Tibial artery (tissue), 4 donors: ENCODE results near the gene STARD5.

ENCODE experiments used
- DNase-seq, 2 donors: peaks; one replicate each; pipeline ENCODE4 v3.0.0-alpha.2; 2019
- H3K27ac ChIP-seq, 2 donors: fragments of 200-600 bp; sonication (generic) in 1 of 2; 1 replicate in 1 of 2; 2 replicates in 1 of 2; pipeline ENCODE4 v1.5.1; 2018 to 2019; ENCODE audit warnings: mild to moderate bottlenecking in 1 of 2
- H3K27me3 ChIP-seq, 2 donors: fragments of 200-600 bp; sonication (generic) in 1 of 2; one replicate each; pipeline versions ENCODE4 v1.5.1 to v1.6.0; 2016 to 2019
- H3K36me3 ChIP-seq, 3 donors: fragments of 200-600 bp; sonication (generic) in 2 of 3; one replicate each; pipeline ENCODE4 v1.5.1; 2016 to 2019; ENCODE audit warnings: mild to moderate bottlenecking in 2 of 3
- H3K4me1 ChIP-seq, 4 donors: fragments of 200-600 bp; sonication (generic) in 2 of 4; 1 replicate in 3 of 4; 2 replicates in 1 of 4; pipeline ENCODE4 v1.5.1; 2016 to 2019
- H3K4me3 ChIP-seq, 2 donors: fragments of 200-600 bp; sonication (generic) in 1 of 2; 1 replicate in 1 of 2; 2 replicates in 1 of 2; pipeline ENCODE4 v1.5.1; 2018 to 2019; ENCODE audit warnings: mild to moderate bottlenecking in 2 of 2
- H3K9me3 ChIP-seq, 3 donors: fragments of 200-600 bp; sonication (generic) in 1 of 3; one replicate each; pipeline ENCODE4 v1.5.1; 2016 to 2019
- intact Hi-C: fragments of 100-400 bp; cut with DNase I; formaldehyde crosslinking; loops from one replicate; pipeline ENCODE4 v1.15.0; 2023; ENCODE audit warnings: low total_unique reads
- TF ChIP-seq, protein P1 (sequence below), 2 experiments: fragments of 200-600 bp in 1 of 2; fragments of 450-650 bp in 1 of 2; IDR thresholded peaks; one replicate each; pipeline ENCODE4 v1.5.1; 2017 to 2019; ENCODE audit warnings: antibody characterized with exemption in 2 of 2, mild to moderate bottlenecking in 1 of 2, moderate library complexity in 1 of 2

STARD5 gene

DNA sequence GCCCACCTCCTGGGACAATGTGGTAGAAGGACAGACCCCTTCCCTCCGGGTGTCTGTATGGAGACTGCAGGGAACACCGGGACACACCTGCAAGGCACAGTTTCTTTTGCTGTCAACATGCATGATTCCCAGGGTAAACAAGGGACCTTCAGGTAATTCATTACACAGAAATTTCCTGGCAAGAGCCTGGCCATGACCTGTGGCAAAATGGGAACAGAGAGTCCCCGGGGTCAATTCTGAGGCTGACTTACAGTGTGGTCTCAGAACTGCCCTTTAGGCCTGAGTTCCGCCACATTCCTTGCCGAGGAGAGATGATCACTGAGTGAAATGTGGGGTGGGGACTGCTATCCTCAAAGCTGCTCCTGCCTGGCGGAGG, 6.3 kb downstream of the STARD5 start:
- DNase-seq, result peak in 1 of 2 donors; percentile 37
- H3K36me3 ChIP-seq, result peaks cover 7 to 24% (median 22%) of the 10 kb centered on the region in 3 donors
- peaks cover 0 to 14% (median 12%) of the 10 kb centered on the region in 4 donors for H3K4me1 ChIP-seq
- H3K27me3 ChIP-seq, result no peaks in the 10 kb centered on the region
- TF ChIP-seq, protein P1, sequence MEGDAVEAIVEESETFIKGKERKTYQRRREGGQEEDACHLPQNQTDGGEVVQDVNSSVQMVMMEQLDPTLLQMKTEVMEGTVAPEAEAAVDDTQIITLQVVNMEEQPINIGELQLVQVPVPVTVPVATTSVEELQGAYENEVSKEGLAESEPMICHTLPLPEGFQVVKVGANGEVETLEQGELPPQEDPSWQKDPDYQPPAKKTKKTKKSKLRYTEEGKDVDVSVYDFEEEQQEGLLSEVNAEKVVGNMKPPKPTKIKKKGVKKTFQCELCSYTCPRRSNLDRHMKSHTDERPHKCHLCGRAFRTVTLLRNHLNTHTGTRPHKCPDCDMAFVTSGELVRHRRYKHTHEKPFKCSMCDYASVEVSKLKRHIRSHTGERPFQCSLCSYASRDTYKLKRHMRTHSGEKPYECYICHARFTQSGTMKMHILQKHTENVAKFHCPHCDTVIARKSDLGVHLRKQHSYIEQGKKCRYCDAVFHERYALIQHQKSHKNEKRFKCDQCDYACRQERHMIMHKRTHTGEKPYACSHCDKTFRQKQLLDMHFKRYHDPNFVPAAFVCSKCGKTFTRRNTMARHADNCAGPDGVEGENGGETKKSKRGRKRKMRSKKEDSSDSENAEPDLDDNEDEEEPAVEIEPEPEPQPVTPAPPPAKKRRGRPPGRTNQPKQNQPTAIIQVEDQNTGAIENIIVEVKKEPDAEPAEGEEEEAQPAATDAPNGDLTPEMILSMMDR (IDR thresholded peaks at IDR 0.05), result no peak
- H3K9me3 ChIP-seq, result no peaks in the 10 kb centered on the region
- no peak overlapping the region for H3K4me3 ChIP-seq
- intact Hi-C loops, result no loop called here
- no peak overlapping the region for H3K27ac ChIP-seq

DNA sequence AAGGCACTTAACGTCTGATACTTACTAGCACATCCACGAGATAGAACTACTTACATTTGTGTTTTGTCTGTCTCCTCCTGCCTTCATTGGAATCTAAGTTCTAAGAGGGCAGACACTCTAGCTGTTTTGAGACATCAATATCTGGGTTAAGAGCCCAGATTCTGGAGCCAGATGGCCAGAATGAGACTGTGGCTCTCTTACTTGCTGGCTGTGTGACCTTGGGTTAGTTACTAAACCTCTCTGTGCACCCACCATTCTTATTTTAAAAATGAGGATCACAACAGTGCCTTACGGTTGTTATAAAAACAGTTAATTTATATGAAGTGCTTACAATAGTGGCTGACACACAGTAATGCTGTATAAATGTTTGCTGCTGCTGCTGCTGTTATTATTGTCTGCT, 7.7 kb downstream of the STARD5 start:
- TF ChIP-seq, protein P1 (IDR thresholded peaks at IDR 0.05), result no peak
- DNase-seq, result no peak
- Histone ChIP-seq H3K4me3 (no peak overlapping the region), H3K9me3 (no peaks in the 10 kb centered on the region), H3K36me3 (peaks cover 7 to 24% (median 22%) of the 10 kb centered on the region in 3 donors), H3K4me1 (peaks cover 0 to 18% (median 13%) of the 10 kb centered on the region in 4 donors), H3K27me3 (no peaks in the 10 kb centered on the region), H3K27ac (no peak overlapping the region)
- intact Hi-C loops, result no loop called here

DNA sequence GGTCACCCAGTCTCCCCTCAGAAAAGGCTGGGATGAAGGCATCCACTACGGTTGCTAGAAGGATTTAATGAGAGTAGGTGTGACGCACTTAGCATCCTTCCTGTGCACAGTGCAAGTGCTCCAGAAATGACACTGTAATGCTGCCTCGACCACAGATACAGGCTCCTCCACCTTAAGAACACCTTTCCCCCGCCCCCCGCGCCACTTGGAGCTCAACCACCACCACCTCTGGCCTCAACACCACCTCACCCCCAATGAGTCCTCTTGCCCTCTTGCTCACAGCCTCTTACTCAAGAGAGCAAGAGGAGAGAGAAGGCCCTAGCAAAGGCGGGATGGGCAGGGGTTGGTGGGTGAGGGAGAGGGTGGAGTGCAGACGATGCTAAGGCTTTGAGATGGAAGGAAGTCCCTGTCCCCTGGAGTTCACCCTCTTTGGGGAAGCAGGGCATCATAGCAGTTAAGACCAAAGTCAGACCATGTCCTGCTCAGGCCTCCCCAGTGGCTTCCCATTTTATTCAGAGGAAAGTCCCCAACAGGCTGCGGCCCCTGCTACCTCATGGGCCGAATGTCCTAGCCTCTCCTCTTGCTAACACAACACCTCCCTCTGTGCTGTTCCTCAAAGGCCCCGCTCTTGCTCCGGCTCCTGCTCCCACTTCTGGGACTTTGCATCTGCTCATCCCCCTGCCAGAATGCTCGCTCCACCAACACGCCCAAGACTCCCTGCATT, 8.3 kb downstream of the STARD5 start:
- DNase-seq, result peak in 1 of 2 donors; percentile 57
- Histone ChIP-seq H3K36me3 (peaks cover 7 to 24% (median 22%) of the 10 kb centered on the region in 3 donors), H3K4me1 (peaks cover 0 to 20% (median 13%) of the 10 kb centered on the region in 4 donors), H3K27me3 (no peaks in the 10 kb centered on the region), H3K27ac (no peak overlapping the region), H3K4me3 (no peak overlapping the region), H3K9me3 (no peaks in the 10 kb centered on the region)
- TF ChIP-seq, protein P1 (IDR thresholded peaks at IDR 0.05), result no peak
- intact Hi-C loops, result no loop called here

DNA sequence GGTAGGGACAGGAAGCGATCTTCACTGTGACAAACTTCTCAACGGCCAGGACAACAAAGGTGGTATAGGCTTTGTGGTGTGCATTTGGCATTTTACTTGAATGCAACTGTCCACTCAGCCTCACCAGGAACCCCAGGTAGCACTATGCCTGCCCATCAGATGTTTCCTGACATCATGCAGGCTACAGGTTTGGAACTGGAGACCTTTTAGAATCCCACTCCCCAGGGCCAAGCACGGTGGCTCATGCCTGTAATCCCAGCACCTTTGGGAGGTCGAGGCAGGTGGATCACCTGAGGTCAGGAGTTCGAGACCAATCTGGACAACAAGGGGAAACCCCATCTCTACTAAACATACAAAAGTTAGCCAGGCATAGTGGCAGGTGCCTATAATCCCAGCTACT, 9.6 kb downstream of the STARD5 start:
- peaks cover 0 to 23% (median 18%) of the 10 kb centered on the region in 4 donors for H3K4me1 ChIP-seq
- no peak overlapping the region for H3K27ac ChIP-seq
- H3K27me3 ChIP-seq, result no peaks in the 10 kb centered on the region
- no peak overlapping the region for H3K4me3 ChIP-seq
- no peak for DNase-seq
- TF ChIP-seq, protein P1 (IDR thresholded peaks at IDR 0.05), result no peak
- H3K9me3 ChIP-seq, result no peaks in the 10 kb centered on the region
- peaks cover 7 to 18% (median 16%) of the 10 kb centered on the region in 3 donors for H3K36me3 ChIP-seq
- intact Hi-C loops, result no loop called here

DNA sequence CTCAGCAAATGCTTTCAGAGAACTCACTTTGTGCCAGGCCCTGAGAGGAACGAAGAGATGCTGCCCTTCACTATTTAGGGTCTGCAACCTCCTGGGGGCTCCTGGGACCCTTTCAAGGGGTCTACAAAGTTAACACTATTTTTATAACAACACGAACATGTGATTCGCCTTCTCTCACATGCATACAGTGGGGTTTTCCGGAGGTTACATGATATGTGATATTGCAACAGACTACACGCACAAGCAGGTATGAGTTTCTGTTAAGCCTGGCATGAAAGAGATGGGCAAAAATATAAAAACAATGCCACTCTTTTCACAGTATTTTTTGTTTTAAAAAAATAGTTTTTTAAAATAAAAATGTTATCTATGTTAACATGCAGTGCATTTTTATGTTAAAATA, 10.3 kb downstream of the STARD5 start:
- Histone ChIP-seq H3K27ac (peak overlapping the region; percentile 65 to 66), H3K27me3 (no peaks in the 10 kb centered on the region), H3K4me3 (no peak overlapping the region), H3K36me3 (peaks cover 7 to 16% (median 14%) of the 10 kb centered on the region in 3 donors), H3K9me3 (no peaks in the 10 kb centered on the region), H3K4me1 (peaks cover 0 to 25% (median 20%) of the 10 kb centered on the region in 4 donors)
- TF ChIP-seq, protein P1 (IDR thresholded peaks at IDR 0.05), result no peak
- DNase-seq, result no peak
- intact Hi-C loops, result no loop called here
